ENCODE results near the gene MTMR12.
"Not testable (repeated sequence)": the region's sequence is repeated elsewhere in the genome, so short reads cannot be mapped to it uniquely, and the experiment has no call there.

The MTMR12 gene

GRCh38 chr5:32326216-32326772 lies 13.6 kb upstream of the MTMR12 start:
- Histone ChIP-seq H3K4me1 (ENCODE audit: control insufficient read depth, insufficient read depth, low read length, poor library complexity, severe bottlenecking) (no peaks in the 10 kb centered on the region), H3K4me3 (ENCODE audit: insufficient read depth, low read depth, low read length, poor library complexity, severe bottlenecking) (no peak overlapping the region), H3K27me3 (replicated peaks; ENCODE audit: control insufficient read depth, insufficient read depth, low read length, poor library complexity, severe bottlenecking) (no peaks in the 10 kb centered on the region), H3K36me3 (ENCODE audit: control insufficient read depth, insufficient read depth, low read length) (no peaks in the 10 kb centered on the region), H3K27ac (ENCODE audit: insufficient read depth, low read length, poor library complexity, severe bottlenecking) (no peak overlapping the region), H3K9me3 (ENCODE audit: control insufficient read depth, low read length) (no peaks in the 10 kb centered on the region)
- no peak for DNase-seq

GRCh38 chr5:32325616-32326015 lies 12.9 kb upstream of the MTMR12 start:
- Histone ChIP-seq H3K27me3 (replicated peaks; ENCODE audit: control insufficient read depth, insufficient read depth, low read length, poor library complexity, severe bottlenecking) (no peaks in the 10 kb centered on the region), H3K4me3 (ENCODE audit: insufficient read depth, low read depth, low read length, poor library complexity, severe bottlenecking) (no peak overlapping the region), H3K4me1 (ENCODE audit: control insufficient read depth, insufficient read depth, low read length, poor library complexity, severe bottlenecking) (no peaks in the 10 kb centered on the region), H3K27ac (ENCODE audit: insufficient read depth, low read length, poor library complexity, severe bottlenecking) (no peak overlapping the region), H3K9me3 (ENCODE audit: control insufficient read depth, low read length) (no peaks in the 10 kb centered on the region), H3K36me3 (ENCODE audit: control insufficient read depth, insufficient read depth, low read length) (no peaks in the 10 kb centered on the region)
- no peak for DNase-seq

GRCh38 chr5:32325062-32325461 lies 12.3 kb upstream of the MTMR12 start:
- Histone ChIP-seq H3K9me3 (ENCODE audit: control insufficient read depth, low read length) (no peaks in the 10 kb centered on the region), H3K4me3 (ENCODE audit: insufficient read depth, low read depth, low read length, poor library complexity, severe bottlenecking) (no peak overlapping the region)
- no peak for DNase-seq

GRCh38 chr5:32323741-32324140 lies 11.0 kb upstream of the MTMR12 start:
- H3K9me3 ChIP-seq (ENCODE audit: control insufficient read depth, low read length): no peaks in the 10 kb centered on the region
- no peaks in the 10 kb centered on the region for H3K36me3 ChIP-seq (ENCODE audit: control insufficient read depth, insufficient read depth, low read length)
- no peak overlapping the region for H3K4me3 ChIP-seq (ENCODE audit: insufficient read depth, low read depth, low read length, poor library complexity, severe bottlenecking)

More at GRCh38 chr5:32325062-32325461, 12.3 kb upstream of the MTMR12 start:
- Histone ChIP-seq H3K27me3 (replicated peaks; ENCODE audit: control insufficient read depth, insufficient read depth, low read length, poor library complexity, severe bottlenecking) (no peaks in the 10 kb centered on the region), H3K27ac (ENCODE audit: insufficient read depth, low read length, poor library complexity, severe bottlenecking) (no peak overlapping the region), H3K36me3 (ENCODE audit: control insufficient read depth, insufficient read depth, low read length) (no peaks in the 10 kb centered on the region), H3K4me1 (ENCODE audit: control insufficient read depth, insufficient read depth, low read length, poor library complexity, severe bottlenecking) (no peaks in the 10 kb centered on the region)

GRCh38 chr5:32322882-32323281 lies 10.1 kb upstream of the MTMR12 start:
- no peak for DNase-seq

More at GRCh38 chr5:32323741-32324140, 11.0 kb upstream of the MTMR12 start:
- no peak for DNase-seq
- H3K27ac ChIP-seq (ENCODE audit: insufficient read depth, low read length, poor library complexity, severe bottlenecking): no peak overlapping the region
- H3K4me1 ChIP-seq (ENCODE audit: control insufficient read depth, insufficient read depth, low read length, poor library complexity, severe bottlenecking): no peaks in the 10 kb centered on the region
- no peaks in the 10 kb centered on the region for H3K27me3 ChIP-seq (replicated peaks; ENCODE audit: control insufficient read depth, insufficient read depth, low read length, poor library complexity, severe bottlenecking)

GRCh38 chr5:32321787-32322186 lies 9.0 kb upstream of the MTMR12 start:
- not testable (repeated sequence) for H3K27ac ChIP-seq (ENCODE audit: insufficient read depth, low read length, poor library complexity, severe bottlenecking); DNase-seq; H3K36me3 ChIP-seq (ENCODE audit: control insufficient read depth, insufficient read depth, low read length); H3K4me1 ChIP-seq (ENCODE audit: control insufficient read depth, insufficient read depth, low read length, poor library complexity, severe bottlenecking); H3K4me3 ChIP-seq (ENCODE audit: insufficient read depth, low read depth, low read length, poor library complexity, severe bottlenecking); H3K27me3 ChIP-seq (replicated peaks; ENCODE audit: control insufficient read depth, insufficient read depth, low read length, poor library complexity, severe bottlenecking); H3K9me3 ChIP-seq (ENCODE audit: control insufficient read depth, low read length)

More at GRCh38 chr5:32322882-32323281, 10.1 kb upstream of the MTMR12 start:
- Histone ChIP-seq H3K36me3 (ENCODE audit: control insufficient read depth, insufficient read depth, low read length) (no peaks in the 10 kb centered on the region), H3K4me1 (ENCODE audit: control insufficient read depth, insufficient read depth, low read length, poor library complexity, severe bottlenecking) (no peaks in the 10 kb centered on the region), H3K27ac (ENCODE audit: insufficient read depth, low read length, poor library complexity, severe bottlenecking) (no peak overlapping the region), H3K9me3 (ENCODE audit: control insufficient read depth, low read length) (no peaks in the 10 kb centered on the region), H3K4me3 (ENCODE audit: insufficient read depth, low read depth, low read length, poor library complexity, severe bottlenecking) (no peak overlapping the region), H3K27me3 (replicated peaks; ENCODE audit: control insufficient read depth, insufficient read depth, low read length, poor library complexity, severe bottlenecking) (no peaks in the 10 kb centered on the region)

- Histone ChIP-seq H3K9me3 (ENCODE audit: control insufficient read depth, low read length) (no peaks in the 10 kb centered on the region), H3K4me3 (ENCODE audit: insufficient read depth, low read depth, low read length, poor library complexity, severe bottlenecking) (no peak overlapping the region), H3K36me3 (ENCODE audit: control insufficient read depth, insufficient read depth, low read length) (no peaks in the 10 kb centered on the region), H3K27me3 (replicated peaks; ENCODE audit: control insufficient read depth, insufficient read depth, low read length, poor library complexity, severe bottlenecking) (no peaks in the 10 kb centered on the region), H3K4me1 (ENCODE audit: control insufficient read depth, insufficient read depth, low read length, poor library complexity, severe bottlenecking) (no peaks in the 10 kb centered on the region), H3K27ac (ENCODE audit: insufficient read depth, low read length, poor library complexity, severe bottlenecking) (no peak overlapping the region)
- DNase-seq: no peak
These were observed 7.8 kb upstream of the MTMR12 start for GRCh38 chr5:32320576-32320975.

GRCh38 chr5:32319926-32320543 lies 7.3 kb upstream of the MTMR12 start:
- DNase-seq: no peak
- H3K27me3 ChIP-seq (replicated peaks; ENCODE audit: control insufficient read depth, insufficient read depth, low read length, poor library complexity, severe bottlenecking): no peaks in the 10 kb centered on the region
- no peaks in the 10 kb centered on the region for H3K9me3 ChIP-seq (ENCODE audit: control insufficient read depth, low read length)
- H3K4me1 ChIP-seq (ENCODE audit: control insufficient read depth, insufficient read depth, low read length, poor library complexity, severe bottlenecking): no peaks in the 10 kb centered on the region
- H3K27ac ChIP-seq (ENCODE audit: insufficient read depth, low read length, poor library complexity, severe bottlenecking): no peak overlapping the region
- no peaks in the 10 kb centered on the region for H3K36me3 ChIP-seq (ENCODE audit: control insufficient read depth, insufficient read depth, low read length)
- no peak overlapping the region for H3K4me3 ChIP-seq (ENCODE audit: insufficient read depth, low read depth, low read length, poor library complexity, severe bottlenecking)

- Histone ChIP-seq H3K4me1 (ENCODE audit: control insufficient read depth, insufficient read depth, low read length, poor library complexity, severe bottlenecking) (no peaks in the 10 kb centered on the region), H3K9me3 (ENCODE audit: control insufficient read depth, low read length) (no peaks in the 10 kb centered on the region), H3K27ac (ENCODE audit: insufficient read depth, low read length, poor library complexity, severe bottlenecking) (no peak overlapping the region), H3K4me3 (ENCODE audit: insufficient read depth, low read depth, low read length, poor library complexity, severe bottlenecking) (no peak overlapping the region), H3K36me3 (ENCODE audit: control insufficient read depth, insufficient read depth, low read length) (no peaks in the 10 kb centered on the region), H3K27me3 (replicated peaks; ENCODE audit: control insufficient read depth, insufficient read depth, low read length, poor library complexity, severe bottlenecking) (no peaks in the 10 kb centered on the region)
- DNase-seq: no peak
These were observed 6.7 kb upstream of the MTMR12 start for GRCh38 chr5:32319392-32319791.

GRCh38 chr5:32317041-32317440 lies 4.3 kb upstream of the MTMR12 start:
- Histone ChIP-seq H3K27ac (ENCODE audit: insufficient read depth, low read length, poor library complexity, severe bottlenecking) (no peak overlapping the region), H3K4me1 (ENCODE audit: control insufficient read depth, insufficient read depth, low read length, poor library complexity, severe bottlenecking) (peaks cover 1% of the 10 kb centered on the region), H3K4me3 (ENCODE audit: insufficient read depth, low read depth, low read length, poor library complexity, severe bottlenecking) (no peak overlapping the region), H3K9me3 (ENCODE audit: control insufficient read depth, low read length) (no peaks in the 10 kb centered on the region), H3K36me3 (ENCODE audit: control insufficient read depth, insufficient read depth, low read length) (no peaks in the 10 kb centered on the region), H3K27me3 (replicated peaks; ENCODE audit: control insufficient read depth, insufficient read depth, low read length, poor library complexity, severe bottlenecking) (no peaks in the 10 kb centered on the region)
- DNase-seq: no peak
